HEK293 (cell line): ENCODE measurements around the gene STIM1.

Experiments used
- KLF10 ChIP-seq: fragments of 450-650 bp; IDR thresholded peaks from 2 replicates; pipeline ENCODE4 v1.5.1; 2018; ENCODE audit warnings: missing biosample characterization, mild to moderate bottlenecking, missing genetic modification characterization
- OSR2 ChIP-seq: fragments of 450-650 bp; formaldehyde crosslinking; IDR thresholded peaks from 2 replicates; pipeline ENCODE4 v1.5.1; 2016; ENCODE audit warnings: missing biosample characterization, missing genetic modification characterization
- ZBTB1 ChIP-seq: fragments of 450-650 bp; formaldehyde crosslinking; IDR thresholded peaks from 2 replicates; pipeline ENCODE4 v1.5.1; 2016; ENCODE audit warnings: missing biosample characterization, missing genetic modification characterization
- ZBTB11 ChIP-seq: fragments of 450-650 bp; formaldehyde crosslinking; conservative IDR thresholded peaks from 2 replicates; pipeline ENCODE4 v1.5.1; 2016; ENCODE audit warnings: low read depth, missing biosample characterization, missing genetic modification characterization
- ZNF174 ChIP-seq: fragments of 450-650 bp; formaldehyde crosslinking; IDR thresholded peaks from 2 replicates; pipeline ENCODE4 v1.5.0; 2017; ENCODE audit warnings: missing biosample characterization, mild to moderate bottlenecking, missing genetic modification characterization
- ZNF24 ChIP-seq: fragments of 450-650 bp; formaldehyde crosslinking; IDR thresholded peaks from 2 replicates; pipeline ENCODE4 v1.5.1; 2016; ENCODE audit warnings: missing biosample characterization, missing genetic modification characterization
- ZNF426 ChIP-seq: fragments of 450-650 bp; formaldehyde crosslinking; IDR thresholded peaks from 2 replicates; pipeline ENCODE4 v1.5.1; 2017; ENCODE audit warnings: missing biosample characterization, missing genetic modification characterization, mild to moderate bottlenecking, inconsistent platforms, moderate library complexity
- ZNF561 ChIP-seq: fragments of 450-650 bp; IDR thresholded peaks from 2 replicates; pipeline ENCODE4 v1.5.1; 2018; ENCODE audit warnings: missing biosample characterization, missing genetic modification characterization, borderline replicate concordance
- ZNF777 ChIP-seq: fragments of 450-650 bp; formaldehyde crosslinking; IDR thresholded peaks from 2 replicates; pipeline ENCODE4 v1.5.1; 2017; ENCODE audit warnings: missing biosample characterization, missing genetic modification characterization, borderline replicate concordance
- ZNF843 ChIP-seq: fragments of 450-650 bp; formaldehyde crosslinking; IDR thresholded peaks from 2 replicates; pipeline ENCODE4 v1.5.1; 2016; ENCODE audit warnings: missing biosample characterization, missing genetic modification characterization
- TF ChIP-seq, protein P1 (sequence below): fragments of 450-650 bp; formaldehyde crosslinking; IDR thresholded peaks from 2 replicates; pipeline ENCODE4 v1.5.1; 2016; ENCODE audit warnings: missing biosample characterization, missing genetic modification characterization
- TF ChIP-seq, protein P2 (sequence below): fragments of 450-650 bp; formaldehyde crosslinking; IDR thresholded peaks from 2 replicates; pipeline ENCODE4 v1.5.1; 2016; ENCODE audit warnings: missing biosample characterization, missing genetic modification characterization

DNA sequence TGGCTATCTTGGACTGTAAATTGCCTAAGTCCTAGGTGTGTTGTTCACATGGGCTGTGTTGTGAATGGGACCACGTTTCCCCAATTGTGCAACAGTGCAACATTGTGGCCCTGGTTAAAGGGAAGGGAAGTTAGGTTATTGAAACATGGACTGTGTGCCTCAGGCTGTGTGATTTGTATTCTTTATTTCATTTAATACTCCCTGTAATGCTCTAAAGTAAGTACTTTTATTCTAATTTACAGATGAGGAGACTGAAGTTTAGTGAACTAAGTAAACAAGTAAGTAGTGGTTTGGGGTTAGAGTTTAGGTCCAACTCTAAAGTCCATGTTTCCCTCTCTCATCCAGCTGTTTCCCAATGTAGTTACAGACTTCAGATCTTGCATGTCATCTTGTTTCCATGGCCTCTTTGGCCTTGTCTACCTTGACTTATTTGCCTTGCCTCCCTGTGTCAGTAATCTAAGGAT is 77.7 kb downstream of the STIM1 start:
- TF ChIP-seq, protein P1, sequence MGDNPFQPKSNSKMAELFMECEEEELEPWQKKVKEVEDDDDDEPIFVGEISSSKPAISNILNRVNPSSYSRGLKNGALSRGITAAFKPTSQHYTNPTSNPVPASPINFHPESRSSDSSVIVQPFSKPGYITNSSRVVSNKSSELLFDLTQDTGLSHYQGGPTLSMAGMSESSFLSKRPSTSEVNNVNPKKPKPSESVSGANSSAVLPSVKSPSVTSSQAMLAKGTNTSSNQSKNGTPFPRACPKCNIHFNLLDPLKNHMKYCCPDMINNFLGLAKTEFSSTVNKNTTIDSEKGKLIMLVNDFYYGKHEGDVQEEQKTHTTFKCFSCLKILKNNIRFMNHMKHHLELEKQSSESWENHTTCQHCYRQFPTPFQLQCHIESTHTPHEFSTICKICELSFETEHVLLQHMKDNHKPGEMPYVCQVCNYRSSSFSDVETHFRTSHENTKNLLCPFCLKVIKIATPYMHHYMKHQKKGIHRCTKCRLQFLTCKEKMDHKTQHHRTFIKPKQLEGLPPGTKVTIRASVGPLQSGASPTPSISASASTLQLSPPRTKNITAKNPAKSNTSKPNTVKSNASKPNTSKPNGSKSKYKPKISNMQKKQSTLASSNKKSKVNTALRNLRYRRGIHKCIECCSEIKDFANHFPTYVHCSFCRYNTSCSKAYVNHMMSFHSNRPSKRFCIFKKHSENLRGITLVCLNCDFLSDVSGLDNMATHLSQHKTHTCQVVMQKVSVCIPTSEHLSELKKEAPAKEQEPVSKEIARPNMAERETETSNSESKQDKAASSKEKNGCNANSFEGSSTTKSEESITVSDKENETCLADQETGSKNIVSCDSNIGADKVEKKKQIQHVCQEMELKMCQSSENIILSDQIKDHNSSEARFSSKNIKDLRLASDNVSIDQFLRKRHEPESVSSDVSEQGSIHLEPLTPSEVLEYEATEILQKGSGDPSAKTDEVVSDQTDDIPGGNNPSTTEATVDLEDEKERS (tag by site-specific recombination) = no peak
- no peak for TF ChIP-seq ZNF561 (tag by site-specific recombination)
- TF ChIP-seq, protein P2, sequence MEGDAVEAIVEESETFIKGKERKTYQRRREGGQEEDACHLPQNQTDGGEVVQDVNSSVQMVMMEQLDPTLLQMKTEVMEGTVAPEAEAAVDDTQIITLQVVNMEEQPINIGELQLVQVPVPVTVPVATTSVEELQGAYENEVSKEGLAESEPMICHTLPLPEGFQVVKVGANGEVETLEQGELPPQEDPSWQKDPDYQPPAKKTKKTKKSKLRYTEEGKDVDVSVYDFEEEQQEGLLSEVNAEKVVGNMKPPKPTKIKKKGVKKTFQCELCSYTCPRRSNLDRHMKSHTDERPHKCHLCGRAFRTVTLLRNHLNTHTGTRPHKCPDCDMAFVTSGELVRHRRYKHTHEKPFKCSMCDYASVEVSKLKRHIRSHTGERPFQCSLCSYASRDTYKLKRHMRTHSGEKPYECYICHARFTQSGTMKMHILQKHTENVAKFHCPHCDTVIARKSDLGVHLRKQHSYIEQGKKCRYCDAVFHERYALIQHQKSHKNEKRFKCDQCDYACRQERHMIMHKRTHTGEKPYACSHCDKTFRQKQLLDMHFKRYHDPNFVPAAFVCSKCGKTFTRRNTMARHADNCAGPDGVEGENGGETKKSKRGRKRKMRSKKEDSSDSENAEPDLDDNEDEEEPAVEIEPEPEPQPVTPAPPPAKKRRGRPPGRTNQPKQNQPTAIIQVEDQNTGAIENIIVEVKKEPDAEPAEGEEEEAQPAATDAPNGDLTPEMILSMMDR = no peak
- TF ChIP-seq ZBTB11 (tag by site-specific recombination) = no peak
- TF ChIP-seq ZNF426 (tag by site-specific recombination) = no peak
- no peak for TF ChIP-seq ZNF777
- TF ChIP-seq ZNF24 (tag by site-specific recombination) = no peak
- no peak for TF ChIP-seq OSR2 (tag by site-specific recombination)
- TF ChIP-seq ZNF174 = no peak
- no peak for TF ChIP-seq KLF10 (tag by site-specific recombination)
- TF ChIP-seq ZBTB1 (tag by site-specific recombination) = no peak
- no peak for TF ChIP-seq ZNF843 (tag by site-specific recombination)
